H9 (cell line): ENCODE data around the gene DOC2B. TPM values are rescaled to one million over a fixed set of nuclear protein-coding genes. Genes with fewer than 3 reads are reported as not detected.

Experiments
- DNase-seq: peaks from one replicate; pipeline ENCODE4 v3.0.0-alpha.2; 2017
- H2AFZ ChIP-seq: one replicate; pipeline ENCODE4 v1.6.1; 2013; ENCODE audit warnings: mild to moderate bottlenecking, low read length, control low read depth, moderate library complexity
- H2AK5ac ChIP-seq: 2 replicates; pipeline ENCODE4 v1.6.1; 2013; ENCODE audit warnings: low read length, control low read depth, mixed read lengths; ENCODE audit not compliant: insufficient read length
- H2BK120ac ChIP-seq: one replicate; pipeline ENCODE4 v1.6.1; 2013; ENCODE audit warnings: low read depth, mild to moderate bottlenecking, low read length, control low read depth, inconsistent platforms; ENCODE audit not compliant: poor library complexity, severe bottlenecking
- H2BK12ac ChIP-seq: 2 replicates; pipeline ENCODE4 v1.6.1; 2013; ENCODE audit warnings: low read length, control low read depth, mixed read lengths, low read depth; ENCODE audit not compliant: insufficient read length
- H2BK15ac ChIP-seq: 2 replicates; pipeline ENCODE4 v1.6.1; 2013; ENCODE audit warnings: low read depth, low read length, control low read depth
- H2BK20ac ChIP-seq: one replicate; pipeline ENCODE4 v1.6.1; 2013; ENCODE audit warnings: low read depth, mild to moderate bottlenecking, low read length, control low read depth, inconsistent platforms; ENCODE audit not compliant: poor library complexity, severe bottlenecking
- H2BK5ac ChIP-seq: 2 replicates; pipeline ENCODE4 v1.6.1; 2013; ENCODE audit warnings: low read length, control low read depth, mixed read lengths; ENCODE audit not compliant: insufficient read length
- H3K14ac ChIP-seq: 2 replicates; pipeline ENCODE4 v1.6.1; 2013; ENCODE audit warnings: low read length, control low read depth; ENCODE audit not compliant: insufficient read depth
- H3K18ac ChIP-seq: 2 replicates; pipeline ENCODE4 v1.6.1; 2013; ENCODE audit warnings: low read depth, mild to moderate bottlenecking, mixed read lengths, low read length, control low read depth; ENCODE audit not compliant: insufficient read length
- H3K23ac ChIP-seq: 2 replicates; pipeline ENCODE4 v1.6.1; 2013; ENCODE audit warnings: low read length, control low read depth, mixed read lengths, low read depth; ENCODE audit not compliant: insufficient read length
- H3K23me2 ChIP-seq: 2 replicates; pipeline ENCODE4 v1.6.1; 2013; ENCODE audit warnings: low read depth, mild to moderate bottlenecking, mixed read lengths, low read length, control low read depth; ENCODE audit not compliant: insufficient read length, poor library complexity, severe bottlenecking
- H3K27ac ChIP-seq: 2 replicates; pipeline ENCODE4 v1.5.1; 2013; ENCODE audit warnings: low read length, control low read depth, mixed read lengths, low read depth; ENCODE audit not compliant: insufficient read length
- H3K27me3 ChIP-seq: 2 replicates; pipeline ENCODE4 v1.6.1; 2013; ENCODE audit warnings: low read length, control low read depth, inconsistent platforms; ENCODE audit not compliant: insufficient read depth
- H3K4ac ChIP-seq: 2 replicates; pipeline ENCODE4 v1.6.1; 2013; ENCODE audit warnings: low read depth, mild to moderate bottlenecking, control low read depth, inconsistent platforms, low read length, moderate library complexity
- H3K4me1 ChIP-seq: 2 replicates; pipeline ENCODE4 v1.6.1; 2013; ENCODE audit warnings: low read length, control low read depth, inconsistent platforms; ENCODE audit not compliant: insufficient read depth
- H3K4me2 ChIP-seq: 2 replicates; pipeline ENCODE4 v1.6.1; 2013; ENCODE audit warnings: low read length, control low read depth, mixed read lengths; ENCODE audit not compliant: insufficient read length, insufficient read depth
- H3K56ac ChIP-seq: 2 replicates; pipeline ENCODE4 v1.6.1; 2013; ENCODE audit warnings: low read depth, mild to moderate bottlenecking, mixed read lengths, low read length, control low read depth; ENCODE audit not compliant: insufficient read length
- H3K79me1 ChIP-seq: 2 replicates; pipeline ENCODE4 v1.6.1; 2013; ENCODE audit warnings: low read depth, mild to moderate bottlenecking, moderate library complexity, low read length, control low read depth, inconsistent platforms; ENCODE audit not compliant: insufficient read depth, poor library complexity, severe bottlenecking
- H3K79me2 ChIP-seq: 2 replicates; pipeline ENCODE4 v1.6.1; 2013; ENCODE audit warnings: low read length, control low read depth, inconsistent platforms; ENCODE audit not compliant: insufficient read depth
- H3K9ac ChIP-seq: 2 replicates; pipeline ENCODE4 v1.6.1; 2013; ENCODE audit warnings: low read length, control low read depth, mixed read lengths; ENCODE audit not compliant: insufficient read length; ENCODE audit errors: extremely low read depth
- H3K9me3 ChIP-seq: one replicate; pipeline ENCODE4 v1.6.1; 2013; ENCODE audit warnings: low read depth, low read length, inconsistent platforms; ENCODE audit not compliant: control insufficient read depth
- H3T11ph ChIP-seq: one replicate; pipeline ENCODE4 v1.6.1; 2013; ENCODE audit warnings: mild to moderate bottlenecking, low read length, control low read depth, inconsistent platforms
- H4K20me1 ChIP-seq: one replicate; pipeline ENCODE4 v1.6.1; 2013; ENCODE audit not compliant: control insufficient read depth, insufficient read length, insufficient read depth
- H4K5ac ChIP-seq: 2 replicates; pipeline ENCODE4 v1.6.1; 2013; ENCODE audit warnings: low read depth, mild to moderate bottlenecking, mixed read lengths, low read length, control low read depth; ENCODE audit not compliant: insufficient read length
- H4K8ac ChIP-seq: replicated peaks from 2 replicates; pipeline ENCODE4 v1.6.1; 2013; ENCODE audit warnings: low read length, control low read depth, mixed read lengths, low read depth; ENCODE audit not compliant: insufficient read length
- H4K91ac ChIP-seq: 2 replicates; pipeline ENCODE4 v1.6.1; 2013; ENCODE audit warnings: low read depth, mild to moderate bottlenecking, moderate library complexity, mixed read lengths, low read length, control low read depth; ENCODE audit not compliant: insufficient read length
- H3K27ac Mint-ChIP-seq, 3 experiments: 2 replicates in 2 of 3; 3 replicates in 1 of 3; pipeline ENCODE4 v1.8.0; 2020 to 2021; ENCODE audit warnings: mixed read lengths in 3 of 3, mild to moderate bottlenecking in 1 of 3, moderate library complexity in 1 of 3
- H3K27me3 Mint-ChIP-seq: 2 replicates; pipeline ENCODE4 v1.8.0; 2021; ENCODE audit warnings: low read depth, mild to moderate bottlenecking, moderate library complexity, mixed read lengths
- H3K36me3 Mint-ChIP-seq, 3 experiments: 2 replicates in 2 of 3; 3 replicates in 1 of 3; pipeline ENCODE4 v1.8.0; 2020 to 2021; ENCODE audit warnings: low read depth in 3 of 3, mixed read lengths in 3 of 3; ENCODE audit not compliant: insufficient read depth in 1 of 3
- H3K4me1 Mint-ChIP-seq, 2 experiments: 2 replicates each; pipeline ENCODE4 v1.8.0; 2020; ENCODE audit warnings: mixed read lengths in 2 of 2
- H3K4me3 Mint-ChIP-seq, 2 experiments: 2 replicates in 1 of 2; 3 replicates in 1 of 2; pipeline ENCODE4 v1.8.0; 2020 to 2021; ENCODE audit warnings: mild to moderate bottlenecking in 2 of 2, mixed read lengths in 2 of 2, moderate library complexity in 1 of 2
- H3K9me3 Mint-ChIP-seq, 2 experiments: 2 replicates in 1 of 2; 3 replicates in 1 of 2; pipeline ENCODE4 v1.8.0; 2020; ENCODE audit warnings: mild to moderate bottlenecking in 2 of 2, mixed read lengths in 2 of 2, moderate library complexity in 1 of 2
- WGBS: extraction: QIAGEN DNeasy Blood & Tissue Kit; methylation state at CpG from one replicate; pipeline ENCODE4 v1.1.7; 2013; ENCODE audit warnings: missing lambda C conversion rate, low lambda C conversion rate, mixed read lengths; ENCODE audit not compliant: insufficient read length; ENCODE audit errors: extremely low coverage; 5-methylcytosine and 5-hydroxymethylcytosine counted together
- total RNA-seq: library from RNA; stranded (reverse); gene quantifications from 2 replicates; pipeline ENCODE4 v1.2.1, GENCODE V29; 2021
- TF ChIP-seq, protein P1 (sequence below): fragments of 200-600 bp; sonication (generic); conservative IDR thresholded peaks from 3 replicates; pipeline ENCODE4 v1.8.0; 2021; ENCODE audit warnings: antibody characterized with exemption, mild to moderate bottlenecking

The DOC2B gene
- total RNA-seq, 1 experiment from 2014 or later = 2.1 TPM

GRCh38 chr17:145671-146541, 35.5 kb downstream of the DOC2B start:
- Histone ChIP-seq H3K79me1 (no peaks in the 10 kb centered on the region), H2BK12ac (no peak overlapping the region), H4K8ac (no peak overlapping the region), H3K56ac (no peak overlapping the region), H4K20me1 (no peaks in the 10 kb centered on the region), H3K23me2 (no peaks in the 10 kb centered on the region), H3K79me2 (no peaks in the 10 kb centered on the region), H4K91ac (no peak overlapping the region), H3K9ac (no peak overlapping the region), H3K9me3 (no peaks in the 10 kb centered on the region), H3K4me1 (no peaks in the 10 kb centered on the region), H3K23ac (no peak overlapping the region), H2BK15ac (no peak overlapping the region), H2AK5ac (no peak overlapping the region), H3K4me2 (no peak overlapping the region), H2BK120ac (no peak overlapping the region), H3K18ac (no peak overlapping the region), H2BK5ac (no peak overlapping the region), H2AFZ (no peak overlapping the region), H4K5ac (no peak overlapping the region), H3T11ph (no peak overlapping the region), H3K27ac (no peak overlapping the region), H2BK20ac (no peak overlapping the region), H3K27me3 (no peaks in the 10 kb centered on the region; the same call in 1 of the 2 replicates), H3K4ac (no peak overlapping the region), H3K14ac (no peak overlapping the region)
- WGBS = no CpG with 5 or more reads among the region's 16 CpGs
- no peaks in the 10 kb centered on the region for H3K4me1 Mint-ChIP-seq
- no peaks in the 10 kb centered on the region; a peak in 1 of 7 replicates for H3K36me3 Mint-ChIP-seq
- TF ChIP-seq, protein P1, sequence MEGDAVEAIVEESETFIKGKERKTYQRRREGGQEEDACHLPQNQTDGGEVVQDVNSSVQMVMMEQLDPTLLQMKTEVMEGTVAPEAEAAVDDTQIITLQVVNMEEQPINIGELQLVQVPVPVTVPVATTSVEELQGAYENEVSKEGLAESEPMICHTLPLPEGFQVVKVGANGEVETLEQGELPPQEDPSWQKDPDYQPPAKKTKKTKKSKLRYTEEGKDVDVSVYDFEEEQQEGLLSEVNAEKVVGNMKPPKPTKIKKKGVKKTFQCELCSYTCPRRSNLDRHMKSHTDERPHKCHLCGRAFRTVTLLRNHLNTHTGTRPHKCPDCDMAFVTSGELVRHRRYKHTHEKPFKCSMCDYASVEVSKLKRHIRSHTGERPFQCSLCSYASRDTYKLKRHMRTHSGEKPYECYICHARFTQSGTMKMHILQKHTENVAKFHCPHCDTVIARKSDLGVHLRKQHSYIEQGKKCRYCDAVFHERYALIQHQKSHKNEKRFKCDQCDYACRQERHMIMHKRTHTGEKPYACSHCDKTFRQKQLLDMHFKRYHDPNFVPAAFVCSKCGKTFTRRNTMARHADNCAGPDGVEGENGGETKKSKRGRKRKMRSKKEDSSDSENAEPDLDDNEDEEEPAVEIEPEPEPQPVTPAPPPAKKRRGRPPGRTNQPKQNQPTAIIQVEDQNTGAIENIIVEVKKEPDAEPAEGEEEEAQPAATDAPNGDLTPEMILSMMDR = no peak
- H3K27ac Mint-ChIP-seq = peak overlapping the region in 1 of 3 experiments; percentile 44; a peak in 1 of 7 replicates
- H3K27me3 Mint-ChIP-seq = no peaks in the 10 kb centered on the region; the same call in 1 of the 2 replicates
- no peak overlapping the region for H3K4me3 Mint-ChIP-seq
- DNase-seq = no peak
- H3K9me3 Mint-ChIP-seq = peaks cover 3 to 4% of the 10 kb centered on the region in 2 experiments; a peak in 1 of 5 replicates
